T-cell (primary cell): ENCODE results near the gene TRIM49. TPM values are rescaled to one million over a fixed set of nuclear protein-coding genes. Genes with fewer than 3 reads are reported as not detected.

Experiments used
- total RNA-seq, 35 experiments: library from RNA in 6 of 35; stranded (reverse) in 6 of 35; fragments of 120-200 nt in 1 of 35; gene quantifications; one replicate each; pipeline versions ENCODE4 v1.2.1 to v1.2.4 and lab custom pipeline; 2013 to 2026

Gene TRIM49
- total RNA-seq, 5 donors from 2014 or later (not counting 1 experiment from before 2014, with no cell fraction given): not detected

Other genes with a start within 250 kb of the TRIM49 start
- gene TRIM77, start 98.3 kb downstream of the TRIM49 start, total RNA-seq: not detected
- gene TRIM64B, start 69.9 kb upstream of the TRIM49 start, total RNA-seq: not detected
- gene TRIM49D1, start 113.7 kb upstream of the TRIM49 start, total RNA-seq: not detected
- not detected for gene TRIM49D2, start 115.5 kb upstream of the TRIM49 start, total RNA-seq
- gene TRIM64, start 157.5 kb upstream of the TRIM49 start, total RNA-seq: not detected
- not detected for gene TRIM49C, start 222.5 kb upstream of the TRIM49 start, total RNA-seq